ENCODE data around the gene IZUMO1R.

DNA sequence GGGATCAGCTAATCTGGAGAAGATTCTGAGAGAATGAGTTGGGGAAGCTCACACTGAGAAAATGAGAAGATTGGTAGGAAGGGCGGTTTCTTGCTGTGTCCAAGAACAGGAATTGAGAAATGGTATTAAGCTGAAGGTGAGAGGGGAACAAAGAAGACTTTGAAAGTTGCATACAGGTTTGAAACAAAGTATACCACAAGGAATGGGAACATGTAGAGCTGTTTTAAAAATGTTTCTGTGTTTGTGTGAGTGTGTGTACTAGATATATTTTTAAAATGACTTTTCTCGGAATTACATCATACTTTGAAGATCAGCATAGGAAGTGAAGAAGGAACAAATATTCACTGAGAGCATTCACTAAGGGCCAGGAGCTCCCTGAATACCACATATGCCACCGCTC is 24.4 kb upstream of the IZUMO1R start:
- no peak for TF ChIP-seq EZH2 (IDR thresholded peaks at IDR 0.05; ENCODE audit: borderline replicate concordance, low read depth, low read length, severe bottlenecking)
- TF ChIP-seq, protein P1, sequence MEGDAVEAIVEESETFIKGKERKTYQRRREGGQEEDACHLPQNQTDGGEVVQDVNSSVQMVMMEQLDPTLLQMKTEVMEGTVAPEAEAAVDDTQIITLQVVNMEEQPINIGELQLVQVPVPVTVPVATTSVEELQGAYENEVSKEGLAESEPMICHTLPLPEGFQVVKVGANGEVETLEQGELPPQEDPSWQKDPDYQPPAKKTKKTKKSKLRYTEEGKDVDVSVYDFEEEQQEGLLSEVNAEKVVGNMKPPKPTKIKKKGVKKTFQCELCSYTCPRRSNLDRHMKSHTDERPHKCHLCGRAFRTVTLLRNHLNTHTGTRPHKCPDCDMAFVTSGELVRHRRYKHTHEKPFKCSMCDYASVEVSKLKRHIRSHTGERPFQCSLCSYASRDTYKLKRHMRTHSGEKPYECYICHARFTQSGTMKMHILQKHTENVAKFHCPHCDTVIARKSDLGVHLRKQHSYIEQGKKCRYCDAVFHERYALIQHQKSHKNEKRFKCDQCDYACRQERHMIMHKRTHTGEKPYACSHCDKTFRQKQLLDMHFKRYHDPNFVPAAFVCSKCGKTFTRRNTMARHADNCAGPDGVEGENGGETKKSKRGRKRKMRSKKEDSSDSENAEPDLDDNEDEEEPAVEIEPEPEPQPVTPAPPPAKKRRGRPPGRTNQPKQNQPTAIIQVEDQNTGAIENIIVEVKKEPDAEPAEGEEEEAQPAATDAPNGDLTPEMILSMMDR (IDR thresholded peaks at IDR 0.05; ENCODE audit: borderline replicate concordance, extremely low read depth, low read length, poor library complexity, severe bottlenecking), result no peak

Data from DND-41 (cell line).